D721Med (cell line): ENCODE data around the gene VAC14.
"Not testable (repeated sequence)": the region's sequence is repeated elsewhere in the genome, so short reads cannot be mapped to it uniquely, and the experiment has no call there.

Experiments used
- DNase-seq: peaks from one replicate; pipeline ENCODE4 v3.0.0; 2011; ENCODE audit warnings: low spot score; ENCODE audit not compliant: insufficient read length
- FAIRE-seq: peaks from 2 replicates; lab custom pipeline; 2011; peaks lifted over from hg19 to GRCh38; lab: Jason Lieb, UNC
- TF ChIP-seq, protein P1 (sequence below): IDR thresholded peaks from 2 replicates; pipeline ENCODE4 v1.5.1; 2012; ENCODE audit warnings: mild to moderate bottlenecking, control low read depth; ENCODE audit not compliant: insufficient read depth; ENCODE audit errors: missing control alignments

The VAC14 gene

DNA sequence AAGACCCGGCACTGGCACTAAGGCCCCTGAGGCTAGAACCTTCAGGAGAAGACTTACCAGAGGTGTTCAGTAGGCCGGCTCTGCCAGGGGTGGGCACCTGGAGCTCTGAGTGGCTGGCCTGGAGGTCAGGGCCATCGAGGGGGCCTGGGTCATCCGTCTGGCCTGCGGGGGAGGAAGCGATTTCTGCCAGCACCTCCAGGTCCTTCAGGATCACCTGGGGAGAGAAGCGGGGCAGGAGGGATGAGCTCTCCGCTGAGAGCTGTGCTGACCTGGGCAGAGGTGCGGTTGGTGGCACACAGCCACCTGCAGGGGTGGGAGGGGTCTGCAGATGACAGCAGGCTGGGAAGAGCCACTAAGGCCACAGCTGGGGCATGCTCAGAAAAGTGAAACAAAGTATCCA is 56.6 kb downstream of the VAC14 start:
- TF ChIP-seq, protein P1, sequence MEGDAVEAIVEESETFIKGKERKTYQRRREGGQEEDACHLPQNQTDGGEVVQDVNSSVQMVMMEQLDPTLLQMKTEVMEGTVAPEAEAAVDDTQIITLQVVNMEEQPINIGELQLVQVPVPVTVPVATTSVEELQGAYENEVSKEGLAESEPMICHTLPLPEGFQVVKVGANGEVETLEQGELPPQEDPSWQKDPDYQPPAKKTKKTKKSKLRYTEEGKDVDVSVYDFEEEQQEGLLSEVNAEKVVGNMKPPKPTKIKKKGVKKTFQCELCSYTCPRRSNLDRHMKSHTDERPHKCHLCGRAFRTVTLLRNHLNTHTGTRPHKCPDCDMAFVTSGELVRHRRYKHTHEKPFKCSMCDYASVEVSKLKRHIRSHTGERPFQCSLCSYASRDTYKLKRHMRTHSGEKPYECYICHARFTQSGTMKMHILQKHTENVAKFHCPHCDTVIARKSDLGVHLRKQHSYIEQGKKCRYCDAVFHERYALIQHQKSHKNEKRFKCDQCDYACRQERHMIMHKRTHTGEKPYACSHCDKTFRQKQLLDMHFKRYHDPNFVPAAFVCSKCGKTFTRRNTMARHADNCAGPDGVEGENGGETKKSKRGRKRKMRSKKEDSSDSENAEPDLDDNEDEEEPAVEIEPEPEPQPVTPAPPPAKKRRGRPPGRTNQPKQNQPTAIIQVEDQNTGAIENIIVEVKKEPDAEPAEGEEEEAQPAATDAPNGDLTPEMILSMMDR: no peak
- DNase-seq: no peak
- FAIRE-seq: no peak

DNA sequence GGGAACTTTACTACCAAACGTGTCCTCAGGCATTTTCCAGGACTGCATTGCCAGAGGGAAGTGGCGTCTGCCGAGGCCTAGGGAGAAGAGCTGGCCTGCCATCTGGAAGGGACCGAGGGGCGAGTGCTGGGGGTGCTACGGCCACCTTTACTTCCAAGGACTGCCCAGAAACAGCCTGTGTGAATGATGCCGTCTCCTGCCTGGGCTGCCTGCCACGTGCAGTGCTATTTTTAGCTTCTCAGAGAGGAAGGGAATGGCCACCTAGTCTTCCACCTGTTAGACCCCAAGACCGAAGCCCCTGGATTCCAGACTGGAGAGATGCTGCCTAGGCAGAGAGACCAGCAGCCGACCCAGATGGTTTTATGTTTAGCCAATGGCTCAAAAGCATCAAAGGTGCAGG is 57.2 kb downstream of the VAC14 start:
- FAIRE-seq: no peak
- TF ChIP-seq, protein P1: no peak
- no peak for DNase-seq

DNA sequence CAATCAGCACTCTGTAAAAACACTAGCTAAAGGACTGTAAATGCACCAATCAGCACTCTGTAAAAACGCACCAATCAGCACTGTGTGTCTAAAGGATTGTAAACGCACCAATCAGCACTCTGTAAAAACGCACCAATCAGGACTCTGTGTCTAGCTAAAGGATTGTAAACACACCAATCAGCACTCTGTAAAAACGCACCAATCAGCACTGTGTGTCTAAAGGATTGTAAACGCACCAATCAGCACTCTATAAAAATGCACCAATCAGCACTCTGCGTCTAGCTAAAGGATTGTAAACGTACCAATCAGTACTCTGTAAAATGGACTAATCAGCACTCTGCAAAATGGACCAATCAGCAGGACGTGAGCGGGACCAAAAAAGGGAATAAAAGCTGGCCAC is 58.0 kb downstream of the VAC14 start:
- DNase-seq, FAIRE-seq: not testable (repeated sequence)

DNA sequence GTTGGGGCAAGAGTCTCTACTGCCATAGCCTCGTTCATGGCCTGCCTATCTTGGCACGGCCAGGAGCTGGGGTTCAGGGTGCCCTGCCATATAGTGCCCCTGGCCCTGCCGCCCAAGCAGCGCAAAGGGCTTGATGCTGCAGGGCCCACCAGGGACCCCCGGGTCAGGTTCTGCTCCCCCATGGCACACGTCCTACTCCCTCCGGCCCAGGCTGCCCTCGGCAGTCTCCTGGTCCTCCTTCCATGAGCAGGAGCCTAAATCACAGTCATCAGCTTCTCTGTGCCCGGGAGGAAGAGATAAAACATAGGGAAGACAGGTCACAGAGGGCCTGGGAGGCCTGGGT is 59.2 kb downstream of the VAC14 start:
- TF ChIP-seq, protein P1: no peak
- FAIRE-seq (no peak), DNase-seq (no peak)

DNA sequence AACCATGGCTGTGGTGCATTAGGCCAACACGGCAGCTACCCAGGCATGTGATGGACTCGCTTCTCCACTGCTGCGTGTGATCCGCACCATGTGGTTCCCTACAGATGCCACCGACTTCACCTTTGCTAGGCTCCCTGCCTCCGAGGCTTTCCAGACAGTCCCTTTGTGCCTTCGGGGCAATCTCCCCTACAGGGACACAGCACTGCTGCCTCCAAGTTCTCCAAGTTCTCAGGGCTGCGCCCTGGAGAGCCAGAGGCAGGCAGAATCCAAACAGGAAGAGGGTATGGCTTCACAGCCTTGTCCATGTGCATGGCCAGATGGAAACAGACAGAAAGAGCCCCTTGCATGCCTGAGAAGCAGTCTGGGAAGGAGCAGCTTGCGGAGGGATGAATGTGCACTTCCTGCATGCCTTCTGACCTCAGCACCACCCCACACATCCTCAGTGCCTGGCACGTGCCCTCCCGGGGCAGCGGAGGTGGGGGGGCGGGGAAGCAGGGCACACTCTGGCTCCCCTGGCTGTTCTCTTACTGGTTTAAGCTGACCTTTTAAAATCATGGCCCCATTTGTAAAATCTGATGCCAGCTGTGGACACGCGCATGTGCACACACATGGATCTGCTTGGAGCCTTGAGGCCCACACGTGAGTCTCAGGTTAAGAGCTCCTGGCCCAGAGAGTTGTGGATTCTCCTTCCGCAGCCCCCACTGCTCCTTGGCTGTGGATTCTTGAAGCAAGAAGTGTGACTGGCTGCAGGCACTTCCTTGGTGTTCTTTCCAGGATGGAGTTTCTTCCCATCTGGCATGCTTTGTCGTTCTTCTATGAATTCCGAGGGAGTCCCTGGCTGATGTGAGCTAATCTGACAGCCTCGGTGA is 59.8 kb downstream of the VAC14 start:
- no peak for FAIRE-seq
- DNase-seq: no peak
- TF ChIP-seq, protein P1: no peak

DNA sequence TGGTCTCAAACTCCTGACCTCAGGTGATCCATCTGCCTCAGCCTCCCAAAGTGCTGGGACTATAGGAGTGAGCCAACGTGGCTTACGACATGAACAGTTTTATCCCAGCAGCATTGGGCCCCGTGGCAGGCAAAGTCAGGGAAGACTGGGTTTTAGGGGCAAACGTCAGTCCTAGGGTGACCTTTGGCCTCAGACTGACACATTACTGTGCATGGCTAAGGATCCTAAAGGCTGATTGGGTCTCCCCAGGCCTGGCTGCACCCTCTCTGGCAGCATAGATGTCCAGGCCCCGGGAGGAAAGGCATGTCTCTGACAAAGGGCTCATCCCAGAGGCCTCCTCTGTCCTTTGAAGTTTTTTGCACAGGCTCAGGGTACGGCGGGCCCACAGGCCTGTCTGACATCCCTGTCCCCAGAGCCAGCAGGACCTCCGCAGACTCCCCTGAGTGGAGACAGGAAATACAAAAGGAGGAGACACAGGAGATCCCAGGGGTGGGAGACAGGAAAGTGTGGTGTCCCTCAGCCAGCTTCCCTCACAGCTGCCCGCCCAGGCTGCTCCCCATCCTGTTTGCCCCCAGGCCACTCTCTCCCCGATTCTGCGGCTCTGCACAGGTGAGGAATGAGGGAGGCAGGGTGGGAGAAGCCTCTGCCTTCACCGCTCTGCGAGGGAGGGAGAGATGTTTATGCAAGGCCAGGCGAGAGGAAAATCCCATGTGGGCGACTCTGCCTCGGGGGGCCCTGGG is 60.6 kb downstream of the VAC14 start:
- no peak for FAIRE-seq
- TF ChIP-seq, protein P1: no peak
- DNase-seq: no peak

DNA sequence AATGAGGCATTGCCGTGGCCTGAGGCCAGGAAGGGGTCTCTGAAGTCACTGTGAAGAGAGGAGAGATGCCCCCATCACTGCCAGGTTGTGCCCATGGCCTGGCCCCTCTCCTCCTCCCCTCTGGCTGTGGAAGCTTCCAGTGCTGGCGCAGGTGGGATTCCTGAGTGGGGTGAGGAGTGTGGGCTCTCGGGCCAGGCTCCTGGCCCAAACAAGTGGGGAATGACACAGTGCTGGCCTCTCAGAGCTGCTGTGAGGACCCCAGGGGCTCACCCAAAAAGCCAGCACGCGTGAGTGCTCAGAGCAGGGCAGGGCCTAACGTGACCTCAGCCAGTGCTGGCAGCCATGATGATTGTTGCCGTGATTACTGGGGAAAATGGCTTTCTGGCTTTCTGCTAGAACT is 61.6 kb downstream of the VAC14 start:
- no peak for DNase-seq
- FAIRE-seq: no peak
- TF ChIP-seq, protein P1: no peak
